ENCODE measurements around the gene TRAPPC6A.

TRAPPC6A gene

DNA sequence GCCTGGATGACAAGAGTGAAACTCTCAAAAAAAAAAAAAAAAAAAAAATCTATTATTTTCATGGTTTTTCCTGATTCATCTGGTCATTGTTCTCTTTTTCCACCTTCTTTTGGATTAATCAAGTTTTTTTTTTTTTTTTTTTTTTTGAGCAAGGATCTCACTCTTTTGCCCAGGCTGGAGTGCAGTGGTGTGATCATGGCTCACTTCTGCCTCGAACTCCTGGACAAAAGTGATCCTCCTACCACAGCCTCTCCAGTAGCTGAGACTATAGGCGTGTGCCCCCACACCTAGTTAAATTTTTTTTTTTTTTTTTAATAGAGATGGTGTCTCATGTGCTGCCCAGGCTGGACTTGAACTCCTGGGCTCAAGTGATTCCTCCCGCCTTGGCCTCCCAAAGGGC is 28.3 kb upstream of the TRAPPC6A start:
- TF ChIP-seq, protein P1, sequence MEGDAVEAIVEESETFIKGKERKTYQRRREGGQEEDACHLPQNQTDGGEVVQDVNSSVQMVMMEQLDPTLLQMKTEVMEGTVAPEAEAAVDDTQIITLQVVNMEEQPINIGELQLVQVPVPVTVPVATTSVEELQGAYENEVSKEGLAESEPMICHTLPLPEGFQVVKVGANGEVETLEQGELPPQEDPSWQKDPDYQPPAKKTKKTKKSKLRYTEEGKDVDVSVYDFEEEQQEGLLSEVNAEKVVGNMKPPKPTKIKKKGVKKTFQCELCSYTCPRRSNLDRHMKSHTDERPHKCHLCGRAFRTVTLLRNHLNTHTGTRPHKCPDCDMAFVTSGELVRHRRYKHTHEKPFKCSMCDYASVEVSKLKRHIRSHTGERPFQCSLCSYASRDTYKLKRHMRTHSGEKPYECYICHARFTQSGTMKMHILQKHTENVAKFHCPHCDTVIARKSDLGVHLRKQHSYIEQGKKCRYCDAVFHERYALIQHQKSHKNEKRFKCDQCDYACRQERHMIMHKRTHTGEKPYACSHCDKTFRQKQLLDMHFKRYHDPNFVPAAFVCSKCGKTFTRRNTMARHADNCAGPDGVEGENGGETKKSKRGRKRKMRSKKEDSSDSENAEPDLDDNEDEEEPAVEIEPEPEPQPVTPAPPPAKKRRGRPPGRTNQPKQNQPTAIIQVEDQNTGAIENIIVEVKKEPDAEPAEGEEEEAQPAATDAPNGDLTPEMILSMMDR (IDR thresholded peaks at IDR 0.05; ENCODE audit: extremely low read depth, insufficient read depth, missing control alignments): no peak
- in situ Hi-C loops (cut with MboI; ENCODE audit: low pct_unique_long_range_greater_than_20kb, low sequenced_read_pairs, unreplicated experiment): no loop called here
- no peak for DNase-seq (ENCODE audit: low spot score)

DNA sequence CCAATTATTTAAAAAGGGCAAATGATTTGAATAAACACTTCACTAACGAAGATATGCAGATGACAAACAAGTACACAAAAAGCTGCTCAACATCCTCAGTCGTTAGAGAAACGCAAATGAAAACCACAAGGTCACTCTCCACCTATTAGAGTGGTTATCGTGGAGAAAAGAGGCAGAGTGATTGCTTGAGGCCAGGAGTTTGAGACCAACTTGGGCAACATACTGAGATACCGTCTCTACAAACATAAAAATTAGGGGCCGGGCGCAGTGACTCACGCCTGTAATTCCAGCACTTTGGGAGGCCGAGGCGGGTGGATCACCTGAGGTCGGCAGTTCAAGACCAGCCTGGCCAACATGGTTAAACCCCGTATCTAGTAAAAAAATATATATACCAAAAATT is 27.8 kb upstream of the TRAPPC6A start:
- in situ Hi-C loops (cut with MboI; ENCODE audit: low pct_unique_long_range_greater_than_20kb, low sequenced_read_pairs, unreplicated experiment): no loop called here
- TF ChIP-seq, protein P1 (IDR thresholded peaks at IDR 0.05; ENCODE audit: extremely low read depth, insufficient read depth, missing control alignments): no peak
- DNase-seq (ENCODE audit: low spot score): no peak

DNA sequence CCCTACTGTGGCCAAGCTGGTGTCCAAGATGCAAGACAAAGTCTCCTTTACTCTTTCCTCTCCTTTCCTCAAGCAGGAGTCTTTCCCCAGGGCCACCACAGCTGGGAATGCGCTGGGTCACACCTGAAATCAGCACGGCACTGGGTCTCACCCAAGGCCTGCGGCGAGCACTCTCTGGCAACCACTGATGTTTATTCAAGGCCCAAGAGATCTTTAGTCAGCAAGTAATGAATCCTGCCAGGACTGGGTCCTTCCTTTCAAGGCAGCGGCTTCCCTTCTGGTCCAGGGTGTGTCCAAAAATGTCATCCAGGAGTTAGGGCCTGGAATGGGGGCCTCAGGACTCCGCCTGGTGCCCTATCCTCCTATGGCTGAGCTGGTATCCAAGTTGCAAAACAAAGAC is 24.6 kb upstream of the TRAPPC6A start:
- no peak for DNase-seq (ENCODE audit: low spot score)
- in situ Hi-C loops (cut with MboI; ENCODE audit: low pct_unique_long_range_greater_than_20kb, low sequenced_read_pairs, unreplicated experiment): no loop called here
- TF ChIP-seq, protein P1 (IDR thresholded peaks at IDR 0.05; ENCODE audit: extremely low read depth, insufficient read depth, missing control alignments): no peak

DNA sequence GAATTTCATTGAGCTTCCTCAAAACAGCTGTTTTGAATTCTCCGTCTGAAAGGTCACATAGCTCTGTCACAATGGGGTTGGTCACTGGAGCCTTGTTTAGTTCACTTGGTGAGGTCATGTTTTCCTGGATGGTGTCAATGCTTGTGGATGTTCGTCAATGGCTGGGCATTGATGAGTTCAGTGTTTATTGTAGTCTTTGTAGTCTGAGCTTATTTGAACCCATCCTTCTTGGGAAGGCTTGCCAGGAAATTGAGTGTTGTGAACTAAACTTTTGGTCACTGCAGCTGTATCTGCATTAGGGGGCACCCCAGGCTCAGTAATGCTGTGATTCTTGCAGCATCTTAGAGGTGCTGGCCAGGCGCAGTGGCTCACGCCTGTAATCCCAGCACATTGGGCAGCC is 22.5 kb upstream of the TRAPPC6A start:
- in situ Hi-C loops (cut with MboI; ENCODE audit: low pct_unique_long_range_greater_than_20kb, low sequenced_read_pairs, unreplicated experiment): no loop called here
- TF ChIP-seq, protein P1 (IDR thresholded peaks at IDR 0.05; ENCODE audit: extremely low read depth, insufficient read depth, missing control alignments): no peak
- no peak for DNase-seq (ENCODE audit: low spot score)

DNA sequence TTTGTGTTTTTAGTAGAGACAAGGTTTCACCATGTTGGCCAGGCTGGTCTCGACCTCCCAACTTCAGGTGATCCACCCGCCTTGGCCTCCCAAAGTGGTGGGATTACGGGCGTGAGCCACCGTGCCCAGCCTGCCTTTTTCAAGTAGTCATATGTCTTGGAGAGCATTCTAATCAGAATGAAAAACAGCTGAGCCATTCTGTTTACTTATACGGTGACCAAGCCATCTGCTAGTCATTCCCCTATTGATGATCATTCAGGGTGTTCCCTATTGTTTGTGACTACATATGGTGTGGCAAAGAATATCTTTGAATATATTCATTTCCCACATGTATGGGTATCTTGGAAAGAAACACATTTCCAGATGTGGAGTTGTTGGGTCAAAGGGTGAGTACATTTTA is 17.7 kb upstream of the TRAPPC6A start:
- TF ChIP-seq, protein P1 (IDR thresholded peaks at IDR 0.05; ENCODE audit: extremely low read depth, insufficient read depth, missing control alignments): no peak
- in situ Hi-C loops (cut with MboI; ENCODE audit: low pct_unique_long_range_greater_than_20kb, low sequenced_read_pairs, unreplicated experiment): no loop called here
- DNase-seq (ENCODE audit: low spot score): no peak

DNA sequence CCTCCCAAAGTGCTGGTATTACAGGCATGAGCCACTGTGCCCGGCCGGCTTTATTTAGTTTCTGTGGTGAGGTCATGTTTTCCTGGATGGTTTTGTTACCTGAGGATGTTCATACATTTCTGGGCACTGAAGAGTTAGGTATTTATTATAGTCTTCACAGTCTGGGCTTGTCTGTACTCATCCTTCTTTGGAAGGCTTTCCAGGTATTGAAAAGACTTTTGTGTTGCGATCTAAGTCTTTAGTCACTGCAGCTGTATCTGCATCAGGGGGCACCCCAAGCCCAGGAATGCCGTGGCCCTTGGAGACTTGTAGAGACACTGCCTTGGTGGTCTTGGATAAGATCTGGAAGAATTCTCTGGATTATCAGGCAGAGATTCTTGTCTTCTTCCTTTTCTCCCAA is 13.3 kb upstream of the TRAPPC6A start:
- DNase-seq (ENCODE audit: low spot score): no peak
- in situ Hi-C loops (cut with MboI; ENCODE audit: low pct_unique_long_range_greater_than_20kb, low sequenced_read_pairs, unreplicated experiment): no loop called here
- TF ChIP-seq, protein P1 (IDR thresholded peaks at IDR 0.05; ENCODE audit: extremely low read depth, insufficient read depth, missing control alignments): no peak

DNA sequence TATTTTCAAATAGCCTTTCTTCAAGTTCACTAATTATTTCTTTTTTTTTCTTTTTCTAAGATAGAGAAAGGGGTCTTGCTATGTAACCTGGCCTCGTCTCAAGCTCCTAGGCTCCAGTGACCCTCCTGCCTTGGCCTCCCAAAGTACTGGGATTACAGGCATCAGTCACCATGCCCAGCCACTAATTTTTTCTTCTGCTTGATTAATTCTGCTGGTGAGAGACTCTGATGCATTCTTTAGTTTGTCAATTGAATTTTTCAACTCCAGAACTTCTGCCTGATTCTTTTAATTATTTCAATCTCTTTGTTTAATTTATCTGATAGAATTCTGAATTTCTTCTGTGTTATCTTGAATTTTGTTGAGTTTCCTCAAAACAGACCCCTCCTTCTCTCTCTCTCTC is 11.9 kb upstream of the TRAPPC6A start:
- DNase-seq (ENCODE audit: low spot score): no peak
- TF ChIP-seq, protein P1 (IDR thresholded peaks at IDR 0.05; ENCODE audit: extremely low read depth, insufficient read depth, missing control alignments): no peak
- in situ Hi-C loops (cut with MboI; ENCODE audit: low pct_unique_long_range_greater_than_20kb, low sequenced_read_pairs, unreplicated experiment): no loop called here

All from GM13977 (cell line).